HepG2 (cell line): Measurements from ENCODE around the gene HSD17B2. TPM values are rescaled to one million over a fixed set of nuclear protein-coding genes. Genes with fewer than 3 reads are reported as not detected.

Experiments
- ATF7-NPFF ChIP-seq: sonication (generic); formaldehyde crosslinking; IDR thresholded peaks from 2 replicates; pipeline ENCODE4 v1.8.1; 2023; ENCODE audit warnings: mild to moderate bottlenecking, low read depth, missing genetic modification reagents, moderate library complexity
- BCL6 ChIP-seq: IDR thresholded peaks from 2 replicates; pipeline ENCODE4 v1.6.1; 2016; ENCODE audit warnings: missing genetic modification reagents, missing compliant biosample characterization
- CC2D1A ChIP-seq: sonication (generic); formaldehyde crosslinking; IDR thresholded peaks from 2 replicates; pipeline ENCODE4 v1.8.1; 2023; ENCODE audit warnings: mild to moderate bottlenecking, missing genetic modification reagents
- CENPX ChIP-seq: sonication (generic); formaldehyde crosslinking; IDR thresholded peaks from 2 replicates; pipeline ENCODE4 v1.9.0; 2021; ENCODE audit warnings: mild to moderate bottlenecking, missing genetic modification reagents, moderate library complexity
- CREB3 ChIP-seq: sonication (generic); formaldehyde crosslinking; IDR thresholded peaks from 2 replicates; pipeline ENCODE4 v1.5.0; 2020; ENCODE audit warnings: missing genetic modification reagents
- GABPA ChIP-seq, 2 experiments: IDR thresholded peaks; 2 replicates each; pipeline ENCODE4 v1.6.1; 2011 to 2016; ENCODE audit warnings: low read depth in 2 of 2, low read length in 1 of 2, missing biosample characterization in 1 of 2, missing genetic modification characterization in 1 of 2
- GTF3A ChIP-seq: sonication (generic); formaldehyde crosslinking; conservative IDR thresholded peaks from 2 replicates; pipeline ENCODE4 v1.4.0; 2020; ENCODE audit warnings: mild to moderate bottlenecking, missing genetic modification reagents
- IKZF5 ChIP-seq: IDR thresholded peaks from 2 replicates; pipeline ENCODE4 v1.6.1; 2018; ENCODE audit warnings: missing genetic modification reagents, mild to moderate bottlenecking, missing compliant biosample characterization
- KAT7 ChIP-seq: IDR thresholded peaks from 2 replicates; pipeline ENCODE4 v1.6.1; 2018; ENCODE audit warnings: borderline replicate concordance, missing compliant biosample characterization
- MED13 ChIP-seq: sonication (generic); formaldehyde crosslinking; IDR thresholded peaks from 2 replicates; pipeline ENCODE4 v1.5.0; 2020; ENCODE audit warnings: missing genetic modification reagents
- NCOA2 ChIP-seq: sonication (generic); formaldehyde crosslinking; IDR thresholded peaks from 2 replicates; pipeline ENCODE4 v1.8.0; 2022; ENCODE audit warnings: inconsistent platforms
- NFATC3 ChIP-seq: sonication (generic); formaldehyde crosslinking; IDR thresholded peaks from 2 replicates; pipeline ENCODE4 v1.5.1; 2020; ENCODE audit warnings: mild to moderate bottlenecking, missing genetic modification reagents
- NFE2L1 ChIP-seq: sonication (generic); formaldehyde crosslinking; IDR thresholded peaks from 2 replicates; pipeline ENCODE4 v1.4.0; 2020; ENCODE audit warnings: missing genetic modification reagents, mild to moderate bottlenecking, borderline replicate concordance
- NONO ChIP-seq, 2 experiments: fragments of 450-650 bp in 1 of 2; sonication (generic) in 1 of 2; formaldehyde crosslinking in 1 of 2; IDR thresholded peaks in 1 of 2; conservative IDR thresholded peaks in 1 of 2; 2 replicates each; pipeline versions ENCODE4 v1.6.1 to v1.8.0; 2017 to 2022; ENCODE audit warnings: mild to moderate bottlenecking in 1 of 2, missing genetic modification reagents in 1 of 2, moderate library complexity in 1 of 2
- RARA ChIP-seq: IDR thresholded peaks from 2 replicates; pipeline ENCODE4 v1.6.1; 2016; ENCODE audit warnings: missing genetic modification reagents, missing compliant biosample characterization
- REPIN1 ChIP-seq: sonication (generic); formaldehyde crosslinking; IDR thresholded peaks from 2 replicates; pipeline ENCODE4 v1.8.0; 2022; ENCODE audit warnings: missing genetic modification reagents, low read depth, mild to moderate bottlenecking, borderline replicate concordance
- RFX1 ChIP-seq: fragments of 450-650 bp; IDR thresholded peaks from 2 replicates; pipeline ENCODE4 v1.6.1; 2017
- RXRA ChIP-seq: sonication (generic); formaldehyde crosslinking; IDR thresholded peaks from 2 replicates; pipeline ENCODE4 v1.5.1; 2020; ENCODE audit warnings: missing genetic modification reagents
- SMC3 ChIP-seq: IDR thresholded peaks from 2 replicates; pipeline ENCODE4 v1.6.1; 2011; ENCODE audit warnings: low read length, improper control_type of control experiment
- SYNCRIP ChIP-seq: fragments of 200-400 bp; formaldehyde crosslinking; IDR thresholded peaks from 2 replicates; pipeline ENCODE4 v1.6.1; 2018; ENCODE audit warnings: mild to moderate bottlenecking, low read depth, low read length; ENCODE audit not compliant: insufficient read depth
- TBP ChIP-seq: sonication (generic); formaldehyde crosslinking; IDR thresholded peaks from 2 replicates; pipeline ENCODE4 v1.5.0; 2020; ENCODE audit warnings: missing genetic modification reagents
- TCF7L2 ChIP-seq: IDR thresholded peaks from 2 replicates; pipeline ENCODE4 v1.6.1; 2011; ENCODE audit warnings: mild to moderate bottlenecking, low read depth, low read length, moderate library complexity
- TIGD3 ChIP-seq: sonication (generic); formaldehyde crosslinking; IDR thresholded peaks from 2 replicates; pipeline ENCODE4 v1.5.1; 2020; ENCODE audit warnings: mild to moderate bottlenecking, missing genetic modification reagents, borderline replicate concordance
- ZFP91 ChIP-seq: sonication (generic); formaldehyde crosslinking; IDR thresholded peaks from 2 replicates; pipeline ENCODE4 v1.9.0; 2022; ENCODE audit warnings: missing genetic modification reagents, mild to moderate bottlenecking, borderline replicate concordance
- ZNF678 ChIP-seq: sonication (generic); formaldehyde crosslinking; IDR thresholded peaks from 2 replicates; pipeline ENCODE4 v1.4.0; 2020; ENCODE audit warnings: mild to moderate bottlenecking, missing genetic modification reagents
- polyA plus RNA-seq, 8 experiments: library from polyadenylated mRNA; depleted of rRNA in 3 of 8; stranded (reverse) in 7 of 8; unstranded in 1 of 8; fragments of >200 nt; fragmentation: Illumina TruSeq in 4 of 8; extraction: Trizol in 4 of 8; gene quantifications; 2 replicates each; pipeline versions ENCODE4 v1.2.1 to v1.2.3, GENCODE V29; 2011 to 2016; ENCODE audit warnings: low read depth in 4 of 8, missing spikeins in 1 of 8, mixed read lengths in 1 of 8; ENCODE audit not compliant: insufficient read depth in 1 of 8
- total RNA-seq, 5 experiments: library from RNA; depleted of rRNA; stranded (reverse); fragments of >200 nt; fragmentation: Illumina TruSeq; extraction: Trizol; gene quantifications; 2 replicates each; pipeline ENCODE4 v1.2.3, GENCODE V29; 2016; ENCODE audit warnings: low read depth in 1 of 5

Gene HSD17B2
- total and polyA plus RNA-seq, 2 of the 13 experiments (the other 11 are each of a cell fraction or from before 2014, with no cell fraction given) = 26.3 to 69.3 TPM

GRCh38 chr16:82055728-82056549 lies 20.9 kb downstream of the HSD17B2 start (continued):
- TF ChIP-seq ZFP91 (CRISPR knock-in tag) (no peak), KAT7 (CRISPR knock-in tag) (no peak), GTF3A (no peak), REPIN1 (CRISPR knock-in tag) (no peak), BCL6 (peak; percentile 87), NONO (IDR thresholded peaks at IDR 0.05) (no peak), NONO (CRISPR knock-in tag; conservative IDR thresholded peaks at IDR 0.05) (no peak), TIGD3 (CRISPR knock-in tag) (no peak), TBP (CRISPR knock-in tag) (no peak), CENPX (no peak), NCOA2 (CRISPR knock-in tag) (peak; percentile 98), ATF7-NPFF (CRISPR knock-in tag) (no peak), SYNCRIP (no peak), MED13 (CRISPR knock-in tag) (peak; percentile 85), TCF7L2 (peak; percentile 82; the same call in 1 of the 2 replicates), NFE2L1 (CRISPR knock-in tag) (no peak), NFATC3 (no peak), RFX1 (no peak), CC2D1A (CRISPR knock-in tag) (no peak), CREB3 (no peak), RXRA (no peak), SMC3 (no peak), RARA (CRISPR knock-in tag) (peak; percentile 74), ZNF678 (CRISPR knock-in tag) (no peak), IKZF5 (no peak), GABPA (IDR thresholded peaks at IDR 0.05; ENCODE audit: low read depth, low read length) (no peak), GABPA (CRISPR knock-in tag; IDR thresholded peaks at IDR 0.05; ENCODE audit: low read depth) (no peak)
